ENCODE measurements around the gene WRNIP1.
"Not testable (repeated sequence)": the region's sequence is repeated elsewhere in the genome, so short reads cannot be mapped to it uniquely, and the experiment has no call there.

WRNIP1 gene

DNA sequence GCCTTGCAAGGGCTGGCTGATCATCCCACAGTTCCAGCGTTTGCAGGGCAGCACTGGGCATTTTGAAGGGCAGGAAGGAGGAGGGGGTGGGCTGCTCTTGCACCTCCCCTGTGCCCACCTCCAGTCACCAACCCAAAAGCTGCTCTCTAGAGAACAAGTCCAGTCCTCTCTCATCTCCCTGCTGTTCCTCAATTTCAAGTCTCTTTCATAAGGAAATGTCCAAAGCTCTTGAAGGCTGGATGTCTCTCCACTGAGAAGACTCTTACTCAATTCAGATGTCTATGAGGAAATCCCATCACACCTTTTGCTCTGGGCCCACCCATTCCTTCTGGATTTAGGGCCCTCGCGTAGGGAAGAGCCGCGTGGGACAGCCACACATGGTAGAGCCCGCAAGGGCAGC, 31.7 kb downstream of the WRNIP1 start:
- H3K4me3 ChIP-seq (ENCODE audit: low read depth, low read length), result no peak overlapping the region
- TF ChIP-seq, protein P1, sequence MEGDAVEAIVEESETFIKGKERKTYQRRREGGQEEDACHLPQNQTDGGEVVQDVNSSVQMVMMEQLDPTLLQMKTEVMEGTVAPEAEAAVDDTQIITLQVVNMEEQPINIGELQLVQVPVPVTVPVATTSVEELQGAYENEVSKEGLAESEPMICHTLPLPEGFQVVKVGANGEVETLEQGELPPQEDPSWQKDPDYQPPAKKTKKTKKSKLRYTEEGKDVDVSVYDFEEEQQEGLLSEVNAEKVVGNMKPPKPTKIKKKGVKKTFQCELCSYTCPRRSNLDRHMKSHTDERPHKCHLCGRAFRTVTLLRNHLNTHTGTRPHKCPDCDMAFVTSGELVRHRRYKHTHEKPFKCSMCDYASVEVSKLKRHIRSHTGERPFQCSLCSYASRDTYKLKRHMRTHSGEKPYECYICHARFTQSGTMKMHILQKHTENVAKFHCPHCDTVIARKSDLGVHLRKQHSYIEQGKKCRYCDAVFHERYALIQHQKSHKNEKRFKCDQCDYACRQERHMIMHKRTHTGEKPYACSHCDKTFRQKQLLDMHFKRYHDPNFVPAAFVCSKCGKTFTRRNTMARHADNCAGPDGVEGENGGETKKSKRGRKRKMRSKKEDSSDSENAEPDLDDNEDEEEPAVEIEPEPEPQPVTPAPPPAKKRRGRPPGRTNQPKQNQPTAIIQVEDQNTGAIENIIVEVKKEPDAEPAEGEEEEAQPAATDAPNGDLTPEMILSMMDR (IDR thresholded peaks at IDR 0.05; ENCODE audit: control insufficient read depth, extremely low read depth, insufficient read depth), result no peak
- DNase-seq (ENCODE audit: low read depth), result no peak

DNA sequence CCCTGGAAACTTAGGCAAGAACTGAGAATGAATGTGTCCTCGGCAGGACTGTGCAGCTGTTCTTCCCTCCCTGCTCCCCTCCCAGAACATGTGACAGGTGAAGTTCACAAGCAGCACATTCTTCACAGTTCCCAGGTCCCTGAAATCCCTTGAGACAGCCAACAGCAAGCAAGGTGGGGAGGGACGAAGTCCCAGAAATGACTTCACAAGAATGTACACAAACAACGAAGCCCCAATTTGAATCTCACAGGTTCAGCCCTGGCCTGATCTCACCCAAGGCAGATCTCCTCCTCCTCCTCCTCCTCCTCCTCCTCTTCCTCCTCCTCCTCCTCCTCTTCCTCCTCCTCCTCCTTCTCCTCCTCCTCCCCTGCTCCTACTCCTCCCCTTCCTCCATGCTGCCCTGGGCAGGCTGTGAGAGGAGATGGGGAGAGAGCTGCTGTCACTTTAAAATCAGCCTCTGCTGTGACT, 32.4 kb downstream of the WRNIP1 start:
- TF ChIP-seq, protein P1 (IDR thresholded peaks at IDR 0.05; ENCODE audit: control insufficient read depth, extremely low read depth, insufficient read depth), result no peak
- no peak for DNase-seq (ENCODE audit: low read depth)
- H3K4me3 ChIP-seq (ENCODE audit: low read depth, low read length), result no peak overlapping the region

DNA sequence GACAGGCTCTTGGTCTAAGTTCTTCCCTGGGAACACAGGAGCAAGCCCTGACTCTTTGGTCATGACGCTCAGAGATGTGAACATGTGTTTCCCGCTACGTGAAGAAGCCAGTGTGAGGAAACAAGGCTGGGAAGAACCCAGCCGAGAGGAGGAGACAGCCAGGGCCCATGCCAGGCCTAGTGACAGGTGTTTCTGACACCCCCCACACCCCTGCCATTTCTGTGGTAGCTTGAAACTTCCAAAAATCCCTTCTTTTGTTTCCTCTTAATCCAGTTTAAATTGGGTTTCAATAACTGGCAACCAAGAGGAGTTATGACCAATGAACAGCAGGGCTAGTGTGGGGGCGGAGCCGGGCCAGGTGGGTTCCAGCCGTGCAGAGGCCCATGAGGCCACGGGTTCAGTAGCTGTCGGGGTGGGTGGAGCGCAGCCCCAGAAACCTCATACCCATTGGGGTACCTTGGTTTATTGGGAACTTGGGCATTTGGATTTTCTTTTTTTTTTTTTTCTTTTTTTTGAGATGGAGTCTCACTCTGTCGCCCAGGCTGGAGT, 33.5 kb downstream of the WRNIP1 start:
- DNase-seq (ENCODE audit: low read depth), result no peak
- no peak overlapping the region for H3K4me3 ChIP-seq (ENCODE audit: low read depth, low read length)
- TF ChIP-seq, protein P1 (IDR thresholded peaks at IDR 0.05; ENCODE audit: control insufficient read depth, extremely low read depth, insufficient read depth), result no peak

DNA sequence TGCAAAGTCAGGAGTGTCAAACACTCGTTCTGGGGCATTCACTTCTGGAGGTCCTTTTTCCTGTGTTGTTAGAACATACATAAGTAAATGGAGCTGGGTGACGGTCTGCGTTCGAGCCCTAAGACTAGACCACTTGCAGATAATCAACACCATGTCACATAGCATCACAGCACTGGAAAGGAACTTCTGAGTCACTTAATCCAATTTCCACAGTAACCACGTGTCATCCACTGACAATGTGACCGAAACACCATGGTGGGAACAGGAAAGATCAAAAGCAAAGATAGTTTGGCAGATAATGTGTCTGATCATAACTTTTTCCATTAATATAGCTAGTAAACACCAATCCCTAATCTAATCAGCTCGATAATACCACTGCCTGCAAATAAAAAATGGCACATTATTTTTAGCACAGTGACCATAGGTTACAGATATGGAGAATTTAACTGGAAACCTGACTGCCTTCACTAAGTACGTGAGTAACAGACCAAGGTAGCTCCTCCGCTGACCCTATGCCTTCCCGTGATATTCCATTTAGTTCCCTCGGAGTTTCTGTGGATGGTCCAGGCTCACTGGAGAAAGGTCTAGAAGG, 34.8 kb downstream of the WRNIP1 start:
- TF ChIP-seq, protein P1 (IDR thresholded peaks at IDR 0.05; ENCODE audit: control insufficient read depth, extremely low read depth, insufficient read depth), result no peak
- no peak for DNase-seq (ENCODE audit: low read depth)
- H3K4me3 ChIP-seq (ENCODE audit: low read depth, low read length), result no peak overlapping the region

DNA sequence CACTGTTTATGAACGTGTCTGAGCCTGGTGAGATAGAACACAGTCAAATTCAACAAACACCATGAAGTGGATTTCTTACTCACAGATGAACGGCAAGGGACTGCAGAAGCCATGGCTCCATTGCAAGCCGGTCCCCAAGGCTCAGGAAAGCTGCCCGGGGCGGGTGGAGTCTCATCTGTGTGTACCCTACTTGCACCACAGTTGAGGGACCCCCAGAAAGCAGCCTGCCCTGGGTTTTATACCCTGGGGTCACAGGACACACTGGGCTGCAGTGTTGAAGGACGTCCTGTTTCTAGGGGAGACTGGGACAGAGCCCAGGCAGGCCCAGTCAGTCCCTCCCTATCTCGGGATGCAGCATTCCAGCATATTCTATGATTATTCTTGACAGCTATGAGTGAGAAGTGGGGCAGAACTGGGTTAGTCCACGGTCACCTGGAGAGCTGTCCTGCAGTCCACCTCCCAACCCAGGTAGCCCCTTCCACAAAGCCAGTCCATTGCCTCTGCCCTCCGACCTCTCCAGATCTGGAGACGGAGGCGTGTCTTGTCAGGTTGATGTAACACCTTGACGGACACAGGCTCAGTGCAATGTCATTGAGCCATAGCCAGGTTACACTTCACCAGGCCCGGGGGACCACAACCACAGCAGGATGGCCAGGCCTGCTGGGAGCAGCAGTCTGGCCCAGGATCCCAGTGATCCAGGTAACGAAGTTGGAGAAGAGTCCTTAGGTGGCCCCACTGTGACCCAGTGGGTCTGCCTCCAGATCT, 35.5 kb downstream of the WRNIP1 start:
- DNase-seq (ENCODE audit: low read depth), result no peak
- no peak overlapping the region for H3K4me3 ChIP-seq (ENCODE audit: low read depth, low read length)
- TF ChIP-seq, protein P1 (IDR thresholded peaks at IDR 0.05; ENCODE audit: control insufficient read depth, extremely low read depth, insufficient read depth), result no peak

DNA sequence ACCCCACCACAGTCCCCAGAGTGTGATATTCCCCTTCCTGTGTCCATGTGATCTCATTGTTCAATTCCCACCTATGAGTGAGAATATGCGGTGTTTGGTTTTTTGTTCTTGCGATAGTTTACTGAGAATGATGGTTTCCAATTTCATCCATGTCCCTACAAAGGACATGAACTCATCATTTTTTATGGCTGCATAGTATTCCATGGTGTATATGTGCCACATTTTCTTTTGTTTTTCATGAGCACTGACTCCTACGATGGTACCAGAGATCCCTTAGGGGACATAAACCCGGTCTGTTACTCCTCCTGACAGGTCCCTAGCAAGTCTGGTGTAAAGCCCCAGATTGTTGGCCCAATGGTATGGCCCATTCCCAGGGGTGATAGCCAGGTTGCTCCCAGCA, 36.5 kb downstream of the WRNIP1 start:
- not testable (repeated sequence) for H3K4me3 ChIP-seq (ENCODE audit: low read depth, low read length); DNase-seq (ENCODE audit: low read depth)

DNA sequence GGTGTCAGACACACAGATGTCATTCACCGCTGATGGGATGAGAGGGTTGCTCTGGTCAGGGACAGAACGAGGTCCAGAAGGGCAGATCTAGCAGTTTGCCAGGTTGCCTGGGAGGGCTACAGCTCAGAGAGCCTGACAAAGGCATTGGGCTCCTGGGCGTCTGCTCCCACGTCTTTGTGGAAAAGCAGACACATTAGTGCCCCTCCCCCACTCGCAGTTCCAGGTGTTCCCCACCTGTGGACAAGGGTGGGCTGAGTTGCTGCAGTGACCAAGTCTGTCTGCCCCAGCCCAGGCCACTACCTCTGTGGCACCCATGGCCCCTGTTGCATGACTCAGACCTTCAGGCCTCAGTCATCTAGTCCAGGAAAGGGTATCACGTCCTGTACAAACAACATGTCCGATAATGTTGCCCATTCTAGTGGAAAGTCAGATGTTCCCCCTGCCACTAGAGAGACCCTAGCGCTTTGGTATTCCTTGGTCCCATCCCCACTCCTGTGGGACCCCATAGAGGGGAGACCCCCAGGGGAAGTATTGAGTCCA, 37.4 kb downstream of the WRNIP1 start:
- TF ChIP-seq, protein P1 (IDR thresholded peaks at IDR 0.05; ENCODE audit: control insufficient read depth, extremely low read depth, insufficient read depth), result no peak
- DNase-seq (ENCODE audit: low read depth), result no peak
- no peak overlapping the region for H3K4me3 ChIP-seq (ENCODE audit: low read depth, low read length)
